HepG2 (cell line): Measurements from ENCODE around the gene ABCC9.

Experiments
- CAMTA2 ChIP-seq: sonication (generic); formaldehyde crosslinking; IDR thresholded peaks from 2 replicates; pipeline ENCODE4 v1.4.0; 2020; ENCODE audit warnings: mild to moderate bottlenecking, missing genetic modification reagents, borderline replicate concordance
- EZH2 ChIP-seq: conservative IDR thresholded peaks from 2 replicates; pipeline ENCODE4 v1.6.1; 2012; ENCODE audit warnings: mild to moderate bottlenecking, low read depth, low read length, moderate library complexity
- FOXK1 ChIP-seq: sonication (generic); formaldehyde crosslinking; IDR thresholded peaks from 2 replicates; pipeline ENCODE4 v1.4.0; 2020; ENCODE audit warnings: low read depth, missing genetic modification reagents, borderline replicate concordance
- JDP2 ChIP-seq: sonication (generic); formaldehyde crosslinking; IDR thresholded peaks from 2 replicates; pipeline ENCODE4 v1.8.1; 2022; ENCODE audit warnings: missing genetic modification reagents, borderline replicate concordance
- KDM1A ChIP-seq: IDR thresholded peaks from 2 replicates; pipeline ENCODE4 v1.6.1; 2016; ENCODE audit warnings: missing compliant biosample characterization
- MXI1 ChIP-seq: IDR thresholded peaks from 3 replicates; pipeline ENCODE4 v1.6.1; 2012; ENCODE audit warnings: low read depth, low read length, inconsistent platforms, borderline replicate concordance
- ONECUT2 ChIP-seq: sonication (generic); formaldehyde crosslinking; IDR thresholded peaks from 2 replicates; pipeline ENCODE4 v1.4.0; 2020; ENCODE audit warnings: missing genetic modification reagents
- POLR2A ChIP-seq, 2 experiments: IDR thresholded peaks; 2 replicates each; pipeline ENCODE4 v1.6.1; 2011; ENCODE audit warnings: low read depth in 2 of 2, low read length in 2 of 2, mild to moderate bottlenecking in 1 of 2, moderate library complexity in 1 of 2; ENCODE audit not compliant: insufficient read depth in 1 of 2
- POLR2AphosphoS5 ChIP-seq: IDR thresholded peaks from 2 replicates; pipeline ENCODE4 v1.6.1; 2012; ENCODE audit warnings: low read depth, low read length
- TF ChIP-seq, protein P1 (sequence below): sonication (generic); formaldehyde crosslinking; IDR thresholded peaks from 2 replicates; pipeline ENCODE4 v1.5.0; 2020; ENCODE audit warnings: mild to moderate bottlenecking, missing genetic modification reagents, moderate library complexity
- TF ChIP-seq, protein P2 (sequence below): sonication (generic); formaldehyde crosslinking; IDR thresholded peaks from 2 replicates; pipeline ENCODE4 v1.4.0; 2020; ENCODE audit warnings: missing genetic modification reagents, borderline replicate concordance
- TF ChIP-seq, protein P3 (sequence below): IDR thresholded peaks from 2 replicates; pipeline ENCODE4 v1.6.1; 2016; ENCODE audit warnings: low read depth, missing genetic modification reagents, missing compliant biosample characterization
- TF ChIP-seq, protein P4 (sequence below): sonication (generic); formaldehyde crosslinking; IDR thresholded peaks from 2 replicates; pipeline ENCODE4 v1.5.0; 2020; ENCODE audit warnings: missing genetic modification reagents

DNA sequence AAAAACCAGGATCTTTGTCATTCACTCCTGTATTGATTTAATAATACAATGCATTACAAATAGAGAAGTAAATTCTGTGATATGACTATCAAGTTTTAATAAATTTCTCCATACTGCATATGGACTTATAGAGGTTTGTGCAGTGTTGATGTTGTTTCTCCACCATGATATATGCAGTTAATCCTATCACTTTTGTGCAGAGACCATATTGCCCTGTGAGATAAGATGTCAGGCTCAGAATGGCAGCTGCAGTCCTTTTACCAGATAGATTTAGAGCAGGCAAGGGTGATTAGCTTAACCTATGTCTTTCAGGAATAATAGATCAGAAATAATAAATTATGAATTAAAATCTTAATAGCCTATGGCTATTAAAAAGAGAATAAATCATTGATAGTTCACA lies 128.1 kb downstream of the ABCC9 start:
- TF ChIP-seq, protein P1, sequence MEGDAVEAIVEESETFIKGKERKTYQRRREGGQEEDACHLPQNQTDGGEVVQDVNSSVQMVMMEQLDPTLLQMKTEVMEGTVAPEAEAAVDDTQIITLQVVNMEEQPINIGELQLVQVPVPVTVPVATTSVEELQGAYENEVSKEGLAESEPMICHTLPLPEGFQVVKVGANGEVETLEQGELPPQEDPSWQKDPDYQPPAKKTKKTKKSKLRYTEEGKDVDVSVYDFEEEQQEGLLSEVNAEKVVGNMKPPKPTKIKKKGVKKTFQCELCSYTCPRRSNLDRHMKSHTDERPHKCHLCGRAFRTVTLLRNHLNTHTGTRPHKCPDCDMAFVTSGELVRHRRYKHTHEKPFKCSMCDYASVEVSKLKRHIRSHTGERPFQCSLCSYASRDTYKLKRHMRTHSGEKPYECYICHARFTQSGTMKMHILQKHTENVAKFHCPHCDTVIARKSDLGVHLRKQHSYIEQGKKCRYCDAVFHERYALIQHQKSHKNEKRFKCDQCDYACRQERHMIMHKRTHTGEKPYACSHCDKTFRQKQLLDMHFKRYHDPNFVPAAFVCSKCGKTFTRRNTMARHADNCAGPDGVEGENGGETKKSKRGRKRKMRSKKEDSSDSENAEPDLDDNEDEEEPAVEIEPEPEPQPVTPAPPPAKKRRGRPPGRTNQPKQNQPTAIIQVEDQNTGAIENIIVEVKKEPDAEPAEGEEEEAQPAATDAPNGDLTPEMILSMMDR = no peak
- TF ChIP-seq, protein P2, sequence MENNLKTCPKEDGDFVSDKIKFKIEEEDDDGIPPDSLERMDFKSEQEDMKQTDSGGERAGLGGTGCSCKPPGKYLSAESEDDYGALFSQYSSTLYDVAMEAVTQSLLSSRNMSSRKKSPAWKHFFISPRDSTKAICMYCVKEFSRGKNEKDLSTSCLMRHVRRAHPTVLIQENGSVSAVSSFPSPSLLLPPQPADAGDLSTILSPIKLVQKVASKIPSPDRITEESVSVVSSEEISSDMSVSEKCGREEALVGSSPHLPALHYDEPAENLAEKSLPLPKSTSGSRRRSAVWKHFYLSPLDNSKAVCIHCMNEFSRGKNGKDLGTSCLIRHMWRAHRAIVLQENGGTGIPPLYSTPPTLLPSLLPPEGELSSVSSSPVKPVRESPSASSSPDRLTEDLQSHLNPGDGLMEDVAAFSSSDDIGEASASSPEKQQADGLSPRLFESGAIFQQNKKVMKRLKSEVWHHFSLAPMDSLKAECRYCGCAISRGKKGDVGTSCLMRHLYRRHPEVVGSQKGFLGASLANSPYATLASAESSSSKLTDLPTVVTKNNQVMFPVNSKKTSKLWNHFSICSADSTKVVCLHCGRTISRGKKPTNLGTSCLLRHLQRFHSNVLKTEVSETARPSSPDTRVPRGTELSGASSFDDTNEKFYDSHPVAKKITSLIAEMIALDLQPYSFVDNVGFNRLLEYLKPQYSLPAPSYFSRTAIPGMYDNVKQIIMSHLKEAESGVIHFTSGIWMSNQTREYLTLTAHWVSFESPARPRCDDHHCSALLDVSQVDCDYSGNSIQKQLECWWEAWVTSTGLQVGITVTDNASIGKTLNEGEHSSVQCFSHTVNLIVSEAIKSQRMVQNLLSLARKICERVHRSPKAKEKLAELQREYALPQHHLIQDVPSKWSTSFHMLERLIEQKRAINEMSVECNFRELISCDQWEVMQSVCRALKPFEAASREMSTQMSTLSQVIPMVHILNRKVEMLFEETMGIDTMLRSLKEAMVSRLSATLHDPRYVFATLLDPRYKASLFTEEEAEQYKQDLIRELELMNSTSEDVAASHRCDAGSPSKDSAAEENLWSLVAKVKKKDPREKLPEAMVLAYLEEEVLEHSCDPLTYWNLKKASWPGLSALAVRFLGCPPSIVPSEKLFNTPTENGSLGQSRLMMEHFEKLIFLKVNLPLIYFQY (CRISPR knock-in tag) = no peak
- no peak for TF ChIP-seq EZH2
- TF ChIP-seq, protein P3, sequence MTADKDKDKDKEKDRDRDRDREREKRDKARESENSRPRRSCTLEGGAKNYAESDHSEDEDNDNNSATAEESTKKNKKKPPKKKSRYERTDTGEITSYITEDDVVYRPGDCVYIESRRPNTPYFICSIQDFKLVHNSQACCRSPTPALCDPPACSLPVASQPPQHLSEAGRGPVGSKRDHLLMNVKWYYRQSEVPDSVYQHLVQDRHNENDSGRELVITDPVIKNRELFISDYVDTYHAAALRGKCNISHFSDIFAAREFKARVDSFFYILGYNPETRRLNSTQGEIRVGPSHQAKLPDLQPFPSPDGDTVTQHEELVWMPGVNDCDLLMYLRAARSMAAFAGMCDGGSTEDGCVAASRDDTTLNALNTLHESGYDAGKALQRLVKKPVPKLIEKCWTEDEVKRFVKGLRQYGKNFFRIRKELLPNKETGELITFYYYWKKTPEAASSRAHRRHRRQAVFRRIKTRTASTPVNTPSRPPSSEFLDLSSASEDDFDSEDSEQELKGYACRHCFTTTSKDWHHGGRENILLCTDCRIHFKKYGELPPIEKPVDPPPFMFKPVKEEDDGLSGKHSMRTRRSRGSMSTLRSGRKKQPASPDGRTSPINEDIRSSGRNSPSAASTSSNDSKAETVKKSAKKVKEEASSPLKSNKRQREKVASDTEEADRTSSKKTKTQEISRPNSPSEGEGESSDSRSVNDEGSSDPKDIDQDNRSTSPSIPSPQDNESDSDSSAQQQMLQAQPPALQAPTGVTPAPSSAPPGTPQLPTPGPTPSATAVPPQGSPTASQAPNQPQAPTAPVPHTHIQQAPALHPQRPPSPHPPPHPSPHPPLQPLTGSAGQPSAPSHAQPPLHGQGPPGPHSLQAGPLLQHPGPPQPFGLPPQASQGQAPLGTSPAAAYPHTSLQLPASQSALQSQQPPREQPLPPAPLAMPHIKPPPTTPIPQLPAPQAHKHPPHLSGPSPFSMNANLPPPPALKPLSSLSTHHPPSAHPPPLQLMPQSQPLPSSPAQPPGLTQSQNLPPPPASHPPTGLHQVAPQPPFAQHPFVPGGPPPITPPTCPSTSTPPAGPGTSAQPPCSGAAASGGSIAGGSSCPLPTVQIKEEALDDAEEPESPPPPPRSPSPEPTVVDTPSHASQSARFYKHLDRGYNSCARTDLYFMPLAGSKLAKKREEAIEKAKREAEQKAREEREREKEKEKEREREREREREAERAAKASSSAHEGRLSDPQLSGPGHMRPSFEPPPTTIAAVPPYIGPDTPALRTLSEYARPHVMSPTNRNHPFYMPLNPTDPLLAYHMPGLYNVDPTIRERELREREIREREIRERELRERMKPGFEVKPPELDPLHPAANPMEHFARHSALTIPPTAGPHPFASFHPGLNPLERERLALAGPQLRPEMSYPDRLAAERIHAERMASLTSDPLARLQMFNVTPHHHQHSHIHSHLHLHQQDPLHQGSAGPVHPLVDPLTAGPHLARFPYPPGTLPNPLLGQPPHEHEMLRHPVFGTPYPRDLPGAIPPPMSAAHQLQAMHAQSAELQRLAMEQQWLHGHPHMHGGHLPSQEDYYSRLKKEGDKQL = no peak
- no peak for TF ChIP-seq POLR2AphosphoS5
- TF ChIP-seq, protein P4, sequence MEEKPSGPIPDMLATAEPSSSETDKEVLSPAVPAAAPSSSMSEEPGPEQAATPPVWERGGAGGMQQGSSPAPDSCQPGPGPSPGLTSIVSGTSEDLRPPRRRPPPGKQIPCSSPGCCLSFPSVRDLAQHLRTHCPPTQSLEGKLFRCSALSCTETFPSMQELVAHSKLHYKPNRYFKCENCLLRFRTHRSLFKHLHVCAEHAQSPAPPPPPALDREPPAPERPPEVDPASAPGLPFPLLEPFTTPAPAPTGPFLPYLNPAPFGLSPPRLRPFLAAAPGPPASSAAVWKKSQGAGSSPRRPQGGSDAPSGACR (CRISPR knock-in tag) = no peak
- TF ChIP-seq FOXK1 (CRISPR knock-in tag) = no peak
- no peak for TF ChIP-seq ONECUT2 (CRISPR knock-in tag)
- no peak for TF ChIP-seq MXI1
- TF ChIP-seq POLR2A (IDR thresholded peaks at IDR 0.05; ENCODE audit: insufficient read depth in 1 of 2, low read depth in 2 of 2, low read length in 2 of 2) = no peak
- TF ChIP-seq KDM1A = no peak
- TF ChIP-seq CAMTA2 = no peak
- TF ChIP-seq JDP2 (CRISPR knock-in tag) = no peak
